Tibial artery (tissue), 4 donors: ENCODE results near the gene ODF2.
A peak's percentile ranks its signal among the peaks of the same experiment; 100 is the strongest.

Experiments used
- DNase-seq, 2 donors: peaks; one replicate each; pipeline ENCODE4 v3.0.0-alpha.2; 2019
- H3K27ac ChIP-seq, 2 donors: fragments of 200-600 bp; sonication (generic) in 1 of 2; 1 replicate in 1 of 2; 2 replicates in 1 of 2; pipeline ENCODE4 v1.5.1; 2018 to 2019; ENCODE audit warnings: mild to moderate bottlenecking in 1 of 2
- H3K27me3 ChIP-seq, 2 donors: fragments of 200-600 bp; sonication (generic) in 1 of 2; one replicate each; pipeline versions ENCODE4 v1.5.1 to v1.6.0; 2016 to 2019
- H3K36me3 ChIP-seq, 3 donors: fragments of 200-600 bp; sonication (generic) in 2 of 3; one replicate each; pipeline ENCODE4 v1.5.1; 2016 to 2019; ENCODE audit warnings: mild to moderate bottlenecking in 2 of 3
- H3K4me1 ChIP-seq, 4 donors: fragments of 200-600 bp; sonication (generic) in 2 of 4; 1 replicate in 3 of 4; 2 replicates in 1 of 4; pipeline ENCODE4 v1.5.1; 2016 to 2019
- H3K4me3 ChIP-seq, 2 donors: fragments of 200-600 bp; sonication (generic) in 1 of 2; 1 replicate in 1 of 2; 2 replicates in 1 of 2; pipeline ENCODE4 v1.5.1; 2018 to 2019; ENCODE audit warnings: mild to moderate bottlenecking in 2 of 2
- H3K9me3 ChIP-seq, 3 donors: fragments of 200-600 bp; sonication (generic) in 1 of 3; one replicate each; pipeline ENCODE4 v1.5.1; 2016 to 2019
- intact Hi-C: fragments of 100-400 bp; cut with DNase I; formaldehyde crosslinking; loops from one replicate; pipeline ENCODE4 v1.15.0; 2023; ENCODE audit warnings: low total_unique reads
- TF ChIP-seq, protein P1 (sequence below), 2 experiments: fragments of 200-600 bp in 1 of 2; fragments of 450-650 bp in 1 of 2; IDR thresholded peaks; one replicate each; pipeline ENCODE4 v1.5.1; 2017 to 2019; ENCODE audit warnings: antibody characterized with exemption in 2 of 2, mild to moderate bottlenecking in 1 of 2, moderate library complexity in 1 of 2

The ODF2 gene

DNA sequence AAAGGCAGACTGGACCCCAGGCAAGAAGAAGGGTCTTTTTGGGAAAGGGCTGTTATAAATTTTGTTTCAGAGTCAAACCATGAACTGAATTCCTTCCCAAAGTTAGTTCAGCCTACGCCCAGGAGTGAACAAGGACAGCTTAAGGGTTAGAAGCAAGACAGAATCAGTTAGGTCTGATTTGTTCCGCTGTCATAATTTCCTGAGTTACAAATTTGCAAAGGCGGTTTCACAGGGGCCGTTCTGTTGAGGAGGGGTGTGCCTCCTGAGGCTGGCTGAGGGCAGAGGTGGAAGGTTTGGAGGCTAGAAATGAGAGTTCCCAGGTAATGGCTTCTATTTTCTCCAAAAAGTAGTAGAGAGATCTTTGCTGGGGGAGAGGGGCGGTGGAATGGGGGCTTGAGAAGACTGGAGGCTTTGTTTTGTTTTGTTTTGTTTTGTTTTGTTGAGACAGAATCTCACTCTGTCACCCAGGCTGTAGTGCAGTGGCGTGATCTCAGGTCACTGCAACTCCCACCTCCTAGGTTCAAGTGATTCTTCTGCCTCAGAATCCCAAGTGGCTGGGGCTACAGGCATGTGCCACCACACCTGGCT, 39.3 kb upstream of the ODF2 start:
- H3K9me3 ChIP-seq, result no peaks in the 10 kb centered on the region
- TF ChIP-seq, protein P1, sequence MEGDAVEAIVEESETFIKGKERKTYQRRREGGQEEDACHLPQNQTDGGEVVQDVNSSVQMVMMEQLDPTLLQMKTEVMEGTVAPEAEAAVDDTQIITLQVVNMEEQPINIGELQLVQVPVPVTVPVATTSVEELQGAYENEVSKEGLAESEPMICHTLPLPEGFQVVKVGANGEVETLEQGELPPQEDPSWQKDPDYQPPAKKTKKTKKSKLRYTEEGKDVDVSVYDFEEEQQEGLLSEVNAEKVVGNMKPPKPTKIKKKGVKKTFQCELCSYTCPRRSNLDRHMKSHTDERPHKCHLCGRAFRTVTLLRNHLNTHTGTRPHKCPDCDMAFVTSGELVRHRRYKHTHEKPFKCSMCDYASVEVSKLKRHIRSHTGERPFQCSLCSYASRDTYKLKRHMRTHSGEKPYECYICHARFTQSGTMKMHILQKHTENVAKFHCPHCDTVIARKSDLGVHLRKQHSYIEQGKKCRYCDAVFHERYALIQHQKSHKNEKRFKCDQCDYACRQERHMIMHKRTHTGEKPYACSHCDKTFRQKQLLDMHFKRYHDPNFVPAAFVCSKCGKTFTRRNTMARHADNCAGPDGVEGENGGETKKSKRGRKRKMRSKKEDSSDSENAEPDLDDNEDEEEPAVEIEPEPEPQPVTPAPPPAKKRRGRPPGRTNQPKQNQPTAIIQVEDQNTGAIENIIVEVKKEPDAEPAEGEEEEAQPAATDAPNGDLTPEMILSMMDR (IDR thresholded peaks at IDR 0.05), result no peak
- H3K4me3 ChIP-seq, result no peak overlapping the region
- H3K4me1 ChIP-seq, result peaks cover 0 to 24% (median 20%) of the 10 kb centered on the region in 4 donors
- intact Hi-C loops, result no loop called here
- no peak for DNase-seq
- H3K27ac ChIP-seq, result no peak overlapping the region
- peaks cover 0 to 54% of the 10 kb centered on the region in 2 donors for H3K27me3 ChIP-seq
- H3K36me3 ChIP-seq, result no peaks in the 10 kb centered on the region

DNA sequence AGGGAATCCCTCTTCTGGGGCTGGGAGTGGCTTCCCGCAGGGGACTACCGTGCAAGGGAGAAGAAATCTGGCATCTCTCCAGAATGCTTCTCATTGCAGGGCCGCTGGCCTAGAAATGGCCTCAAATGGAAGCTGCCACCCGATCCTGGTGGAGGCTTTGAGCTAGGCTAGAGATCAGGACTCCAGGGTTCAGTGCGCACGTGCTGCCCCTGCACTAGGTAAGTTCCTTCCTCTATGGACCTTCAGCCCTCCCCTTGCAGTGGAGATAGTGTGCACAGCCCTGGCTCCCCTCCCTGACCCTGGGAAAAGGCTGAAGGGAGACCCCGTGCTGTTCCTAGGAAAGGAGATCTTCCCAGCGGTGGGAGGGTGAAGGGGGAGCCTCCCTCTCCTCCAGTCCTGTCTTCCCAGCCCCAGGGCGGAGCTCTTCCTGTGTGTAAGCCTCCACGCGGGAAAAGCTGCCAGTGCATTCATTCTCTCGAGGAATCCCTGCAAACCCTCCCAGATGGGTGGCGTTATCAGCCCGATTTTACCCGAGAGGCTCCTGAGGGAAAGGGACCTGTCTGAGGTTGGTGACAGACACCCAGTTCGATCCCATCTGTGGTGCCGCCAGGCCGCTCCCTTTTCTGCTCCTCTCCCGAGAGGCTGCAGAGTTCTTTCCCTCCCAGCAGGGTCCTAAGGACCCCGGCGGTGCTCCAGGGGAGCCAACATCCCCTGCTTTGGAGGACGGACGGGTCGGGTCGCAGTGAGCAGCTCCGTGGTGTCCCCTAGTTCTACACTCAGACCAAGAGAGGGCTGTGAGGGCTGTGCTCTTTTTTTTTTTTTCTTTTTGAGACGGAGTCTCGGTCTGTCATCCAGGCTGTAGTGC, 36.5 kb upstream of the ODF2 start:
- peaks cover 0 to 30% of the 10 kb centered on the region in 2 donors for H3K27me3 ChIP-seq
- intact Hi-C loops, result no loop called here
- H3K4me1 ChIP-seq, result peaks cover 0 to 26% (median 24%) of the 10 kb centered on the region in 4 donors
- no peak for DNase-seq
- peak overlapping the region; percentile 80 to 81 for H3K27ac ChIP-seq
- no peaks in the 10 kb centered on the region for H3K9me3 ChIP-seq
- H3K36me3 ChIP-seq, result peaks cover 0 to 7% (median 4%) of the 10 kb centered on the region in 3 donors
- TF ChIP-seq, protein P1 (IDR thresholded peaks at IDR 0.05), result no peak
- H3K4me3 ChIP-seq, result peak overlapping the region; percentile 80 to 99

DNA sequence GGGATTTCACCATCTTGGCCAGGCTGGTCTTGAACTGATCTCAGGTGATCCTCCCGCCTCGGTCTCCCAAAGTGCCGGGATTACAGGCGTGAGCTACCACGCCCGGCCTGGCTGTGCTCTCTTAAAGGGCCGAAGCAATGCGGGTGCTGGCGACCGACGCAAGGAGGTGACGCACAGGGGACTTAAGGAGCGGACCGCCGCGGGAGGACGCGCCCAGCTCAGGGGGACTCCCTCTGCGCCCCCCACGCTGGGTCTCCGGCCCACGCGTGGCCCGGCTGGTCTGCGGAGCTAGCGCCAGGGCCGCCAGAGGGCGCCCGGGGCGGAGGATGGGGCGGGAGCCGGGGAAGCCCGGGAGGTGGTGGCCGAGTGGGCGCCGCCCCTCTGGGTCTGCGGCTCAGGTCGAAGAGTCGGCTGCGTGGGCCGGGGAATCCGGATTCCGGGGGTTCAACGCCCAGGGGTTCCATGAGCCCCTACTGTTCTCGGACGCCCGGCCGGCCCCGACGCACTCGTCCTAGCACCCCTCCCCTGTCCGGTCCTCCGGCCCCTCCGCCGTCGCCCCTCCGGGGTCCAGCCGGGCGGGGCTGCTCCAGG, 35.7 kb upstream of the ODF2 start:
- peak overlapping the region; percentile 80 to 99 for H3K4me3 ChIP-seq
- peak; percentile 67 to 84 for DNase-seq
- TF ChIP-seq, protein P1 (IDR thresholded peaks at IDR 0.05), result peak; percentile 75 to 79
- peaks cover 0 to 26% (median 24%) of the 10 kb centered on the region in 4 donors for H3K4me1 ChIP-seq
- H3K27ac ChIP-seq, result peak overlapping the region; percentile 80 to 81
- H3K9me3 ChIP-seq, result no peaks in the 10 kb centered on the region
- intact Hi-C loops, result no loop called here
- H3K36me3 ChIP-seq, result peaks cover 0 to 15% (median 8%) of the 10 kb centered on the region in 3 donors
- peaks cover 0 to 27% of the 10 kb centered on the region in 2 donors for H3K27me3 ChIP-seq

DNA sequence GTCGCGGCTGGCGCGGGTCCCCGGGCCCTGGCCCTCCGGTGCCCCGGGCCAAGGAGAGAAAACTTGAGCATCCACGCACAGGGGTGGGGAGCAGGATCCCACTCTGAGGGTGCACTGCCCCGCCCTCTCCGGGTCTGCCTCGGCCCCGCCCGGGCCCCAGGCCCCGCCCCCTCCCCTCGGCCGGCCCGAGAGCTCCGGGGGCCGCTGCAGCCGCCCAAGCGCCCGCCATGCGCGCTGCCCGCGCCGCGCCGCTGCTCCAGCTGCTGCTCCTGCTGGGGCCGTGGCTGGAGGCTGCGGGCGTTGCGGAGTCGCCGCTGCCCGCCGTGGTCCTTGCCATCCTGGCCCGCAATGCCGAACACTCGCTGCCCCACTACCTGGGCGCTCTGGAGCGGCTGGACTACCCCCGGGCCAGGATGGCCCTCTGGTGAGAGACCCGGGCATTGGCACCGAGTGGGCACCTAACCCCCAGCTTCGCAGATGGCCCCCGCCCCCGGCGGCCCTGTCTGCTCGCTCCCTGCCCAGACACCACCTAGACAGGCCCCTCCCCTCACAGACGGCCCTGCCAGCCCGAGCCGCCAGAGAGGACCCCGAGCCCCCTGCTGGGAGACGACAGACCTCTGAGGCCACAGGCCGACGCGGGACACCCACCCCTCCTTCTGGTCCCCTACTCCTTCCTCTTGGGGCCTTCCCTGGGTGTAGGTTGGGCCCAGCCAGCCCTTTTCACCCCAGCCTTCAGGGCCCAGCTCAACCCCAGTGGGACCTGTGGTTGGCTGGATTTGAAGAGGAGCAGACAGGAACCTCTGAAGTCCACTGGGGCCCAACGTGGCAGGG, 34.9 kb upstream of the ODF2 start, which contains the start of gene CERCAM:
Gene CERCAM (plus strand): TSS at position 207 of the 831 bp plus-strand sequence. CDS start 21 bp downstream, at position 228.
- intact Hi-C loops, result no loop called here
- H3K27ac ChIP-seq, result peak within 1 kb of the TSS; percentile 80 to 81

More for the DNA sequence above, 34.9 kb upstream of the ODF2 start, which contains the start of gene CERCAM:
- H3K36me3 ChIP-seq, result peaks cover 0 to 22% (median 8%) of the 10 kb centered on the region in 3 donors
- H3K9me3 ChIP-seq, result no peaks in the 10 kb centered on the region
- TF ChIP-seq, protein P1 (IDR thresholded peaks at IDR 0.05), result no peak
- H3K4me1 ChIP-seq, result peaks cover 0 to 26% (median 24%) of the 10 kb centered on the region in 4 donors
- peak within 1 kb of the TSS; percentile 80 to 99 for H3K4me3 ChIP-seq
- peaks cover 0 to 22% of the 10 kb centered on the region in 2 donors for H3K27me3 ChIP-seq
- peak; percentile 38 to 80 for DNase-seq
